GM12891 (cell line): Measurements from ENCODE around the gene PCDHGA12.
"Not testable (repeated sequence)": the region's sequence is repeated elsewhere in the genome, so short reads cannot be mapped to it uniquely, and the experiment has no call there.

Experiments
- DNase-seq: peaks from one replicate; pipeline ENCODE4 v3.0.0; 2011; ENCODE audit warnings: low spot score; ENCODE audit not compliant: insufficient read length
- FAIRE-seq: peaks from 2 replicates; lab custom pipeline; 2011; peaks lifted over from hg19 to GRCh38; lab: Jason Lieb, UNC
- PAX5 ChIP-seq: IDR thresholded peaks from 2 replicates; pipeline ENCODE4 v1.6.1; 2011; ENCODE audit warnings: low read length, moderate library complexity, mild to moderate bottlenecking; ENCODE audit not compliant: insufficient read depth, severe bottlenecking
- POLR2A ChIP-seq: IDR thresholded peaks from 2 replicates; pipeline ENCODE4 v1.6.1; 2011; ENCODE audit warnings: low read depth, low read length, control low read depth
- POLR2AphosphoS5 ChIP-seq: IDR thresholded peaks from 2 replicates; pipeline ENCODE4 v1.6.1; 2011; ENCODE audit warnings: low read depth, low read length, control low read depth
- POU2F2 ChIP-seq: IDR thresholded peaks from 2 replicates; pipeline ENCODE4 v1.6.1; 2011; ENCODE audit warnings: low read depth, mild to moderate bottlenecking, control low read depth, low read length, moderate library complexity
- SPI1 ChIP-seq: IDR thresholded peaks from 2 replicates; pipeline ENCODE4 v1.6.1; 2011; ENCODE audit warnings: low read depth, low read length, control low read depth
- TAF1 ChIP-seq: IDR thresholded peaks from 2 replicates; pipeline ENCODE4 v1.6.1; 2011; ENCODE audit warnings: low read depth, low read length, control low read depth

The PCDHGA12 gene

GRCh38 chr5:141392429-141393198 is 37.7 kb upstream of the PCDHGA12 start, which contains the start of gene PCDHGA8:
TSS of gene PCDHGA8 (plus strand) at chr5:141392633. CDS start at chr5:141392814, 181 bp downstream.
- DNase-seq: no peak
- TF ChIP-seq POLR2A (no peak), POU2F2 (no peak), PAX5 (no peak), TAF1 (no peak), POLR2AphosphoS5 (no peak), SPI1 (no peak)
- FAIRE-seq: no peak

- no peak for TF ChIP-seq SPI1
- no peak for TF ChIP-seq TAF1
- no peak for TF ChIP-seq POLR2AphosphoS5
- no peak for TF ChIP-seq POLR2A
- TF ChIP-seq PAX5: no peak
- no peak for TF ChIP-seq POU2F2
- FAIRE-seq: no peak
- DNase-seq: no peak
Observed at GRCh38 chr5:141393267-141393666, 37.0 kb upstream of the PCDHGA12 start.

- FAIRE-seq, DNase-seq: not testable (repeated sequence)
Observed at GRCh38 chr5:141394401-141395187, 35.7 kb upstream of the PCDHGA12 start.

- DNase-seq, FAIRE-seq: not testable (repeated sequence)
Observed at GRCh38 chr5:141397756-141398551, 32.4 kb upstream of the PCDHGA12 start, which contains the start of gene PCDHGB5. TSS of gene PCDHGB5 (plus strand) at chr5:141397947. CDS start at chr5:141398128, 181 bp downstream.

GRCh38 chr5:141398608-141399007 is 31.7 kb upstream of the PCDHGA12 start:
- no peak for DNase-seq
- FAIRE-seq: no peak
- TF ChIP-seq POU2F2: no peak
- no peak for TF ChIP-seq POLR2A
- TF ChIP-seq SPI1: no peak
- TF ChIP-seq POLR2AphosphoS5: no peak
- TF ChIP-seq PAX5: no peak
- TF ChIP-seq TAF1: no peak

- FAIRE-seq (no peak), DNase-seq (no peak)
- TF ChIP-seq PAX5: no peak
- no peak for TF ChIP-seq POLR2A
- TF ChIP-seq TAF1: no peak
- no peak for TF ChIP-seq POLR2AphosphoS5
- TF ChIP-seq POU2F2: no peak
- no peak for TF ChIP-seq SPI1
Observed at GRCh38 chr5:141399555-141400258, 30.6 kb upstream of the PCDHGA12 start.

- DNase-seq (no peak), FAIRE-seq (no peak)
- no peak for TF ChIP-seq POLR2AphosphoS5
- TF ChIP-seq POLR2A: no peak
- no peak for TF ChIP-seq PAX5
- no peak for TF ChIP-seq POU2F2
- TF ChIP-seq SPI1: no peak
- TF ChIP-seq TAF1: no peak
Observed at GRCh38 chr5:141402553-141403243, 27.6 kb upstream of the PCDHGA12 start, which contains the start of gene PCDHGA9. TSS of gene PCDHGA9 (plus strand) at chr5:141402778. CDS start at chr5:141402953, 175 bp downstream.

- DNase-seq (no peak), FAIRE-seq (no peak)
Observed at GRCh38 chr5:141403387-141403786, 26.9 kb upstream of the PCDHGA12 start.

GRCh38 chr5:141407790-141408505 is 22.4 kb upstream of the PCDHGA12 start, which contains the start of gene PCDHGB6:
TSS of gene PCDHGB6 (plus strand) at chr5:141408021. CDS start at chr5:141408203, 182 bp downstream.
- FAIRE-seq: not testable (repeated sequence)

More at GRCh38 chr5:141403387-141403786, 26.9 kb upstream of the PCDHGA12 start:
- no peak for TF ChIP-seq POLR2AphosphoS5
- no peak for TF ChIP-seq TAF1
- TF ChIP-seq POLR2A: no peak
- no peak for TF ChIP-seq SPI1
- TF ChIP-seq PAX5: no peak
- no peak for TF ChIP-seq POU2F2

More at GRCh38 chr5:141407790-141408505, 22.4 kb upstream of the PCDHGA12 start, which contains the start of gene PCDHGB6:
- DNase-seq: not testable (repeated sequence)
